ENCODE results near the gene MYO15B. TPM values are rescaled to one million over a fixed set of nuclear protein-coding genes. Genes with fewer than 3 reads are reported as not detected.

Gene MYO15B
- total and polyA plus RNA-seq, 2 donors (not counting 1 experiment from before 2014, with no cell fraction given): 452 to 1,019 TPM

DNA sequence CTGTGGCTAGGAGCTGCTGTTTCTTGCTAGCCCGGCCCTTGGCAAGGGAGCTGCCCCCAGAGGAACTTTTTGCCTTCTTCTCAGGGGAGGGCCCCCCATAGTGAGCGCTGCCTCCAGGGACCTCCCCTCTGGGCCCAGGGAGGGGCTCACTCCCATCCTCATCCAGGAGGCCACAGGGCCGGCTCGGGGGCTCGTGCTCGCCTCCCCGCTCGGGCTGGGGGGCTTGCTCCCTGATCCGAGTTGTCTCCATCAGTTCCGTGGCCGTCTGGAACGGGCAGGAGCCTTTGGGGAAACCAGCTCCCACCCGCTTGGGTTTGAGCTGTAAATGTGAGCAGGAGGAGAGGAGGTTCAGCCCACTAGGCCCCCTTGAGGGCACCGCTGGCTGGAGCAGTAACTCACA, 41.6 kb downstream of the MYO15B start:
- ChIA-PET CTCF (interaction anchor here (0.6 to 19.7 kb wide), 7 partner anchors 9 to 124 kb away, joined by 3 to 389 read pairs (median 4); a partner anchor contains a TSS), POLR2A (no interaction called here)
- no peak for DNase-seq
- H3K4me1 Mint-ChIP-seq: peaks cover 15% of the 10 kb centered on the region
- peaks cover 0 to 28% of the 10 kb centered on the region in 2 experiments for H3K36me3 ChIP-seq (replicated peaks in 1 of 2; ENCODE audit: control extremely low read depth in 1 of 2, control insufficient read depth in 1 of 2, extremely low read depth in 1 of 2, insufficient read depth in 2 of 2, low read length in 1 of 2)
- H3K27ac Mint-ChIP-seq: no peak overlapping the region
- H3K27me3 Mint-ChIP-seq: no peaks in the 10 kb centered on the region
- H3K4me3 ChIP-seq (ENCODE audit: control extremely low read depth in 1 of 5, extremely low read depth in 1 of 5, insufficient read depth in 1 of 5, low read depth in 2 of 5, low read length in 4 of 5): no peak overlapping the region
- H4K20me1 ChIP-seq (ENCODE audit: control insufficient read depth, insufficient read depth, low read length, poor library complexity, severe bottlenecking): peaks cover 9% of the 10 kb centered on the region
- intact Hi-C loops (cut with micrococcal nuclease): no loop called here
- H3K9ac ChIP-seq (ENCODE audit: low read length): no peak overlapping the region
- no peaks in the 10 kb centered on the region for H3K27me3 ChIP-seq (replicated peaks in 1 of 4; ENCODE audit: control extremely low read depth in 1 of 4, control insufficient read depth in 3 of 4, insufficient read depth in 4 of 4, low read length in 3 of 4)
- H3K4me2 ChIP-seq (replicated peaks; ENCODE audit: low read depth, low read length, poor library complexity, severe bottlenecking): no peak overlapping the region
- no peaks in the 10 kb centered on the region for H3K79me2 ChIP-seq (ENCODE audit: control insufficient read depth, insufficient read depth, low read length)
- H3K4me1 ChIP-seq (ENCODE audit: control insufficient read depth in 2 of 2, insufficient read depth in 2 of 2, low read length in 2 of 2): peaks cover 9 to 17% of the 10 kb centered on the region in 2 donors
- H3K27ac ChIP-seq (ENCODE audit: low read length in 2 of 2): no peak overlapping the region
- no peak overlapping the region for H3K4me3 Mint-ChIP-seq
- TF ChIP-seq CTCF (IDR thresholded peaks at IDR 0.05): no peak
- no peak for TF ChIP-seq EZH2 (IDR thresholded peaks at IDR 0.05; ENCODE audit: borderline replicate concordance, insufficient read depth, low read depth, low read length, poor library complexity, severe bottlenecking)
- H3K9me3 ChIP-seq (ENCODE audit: control extremely low read depth in 1 of 3, control insufficient read depth in 2 of 3, insufficient read depth in 1 of 3, low read length in 2 of 3): no peaks in the 10 kb centered on the region
- ATAC-seq (ENCODE audit: low read depth): no peak
- H2AFZ ChIP-seq (ENCODE audit: insufficient read depth, low read depth, low read length, poor library complexity, severe bottlenecking): no peak overlapping the region
- H3K9me3 Mint-ChIP-seq (ENCODE audit: insufficient read depth): no peaks in the 10 kb centered on the region
- 86% methylated on average over 12 of the region's 14 CpGs for WGBS (ENCODE audit: insufficient coverage)

DNA sequence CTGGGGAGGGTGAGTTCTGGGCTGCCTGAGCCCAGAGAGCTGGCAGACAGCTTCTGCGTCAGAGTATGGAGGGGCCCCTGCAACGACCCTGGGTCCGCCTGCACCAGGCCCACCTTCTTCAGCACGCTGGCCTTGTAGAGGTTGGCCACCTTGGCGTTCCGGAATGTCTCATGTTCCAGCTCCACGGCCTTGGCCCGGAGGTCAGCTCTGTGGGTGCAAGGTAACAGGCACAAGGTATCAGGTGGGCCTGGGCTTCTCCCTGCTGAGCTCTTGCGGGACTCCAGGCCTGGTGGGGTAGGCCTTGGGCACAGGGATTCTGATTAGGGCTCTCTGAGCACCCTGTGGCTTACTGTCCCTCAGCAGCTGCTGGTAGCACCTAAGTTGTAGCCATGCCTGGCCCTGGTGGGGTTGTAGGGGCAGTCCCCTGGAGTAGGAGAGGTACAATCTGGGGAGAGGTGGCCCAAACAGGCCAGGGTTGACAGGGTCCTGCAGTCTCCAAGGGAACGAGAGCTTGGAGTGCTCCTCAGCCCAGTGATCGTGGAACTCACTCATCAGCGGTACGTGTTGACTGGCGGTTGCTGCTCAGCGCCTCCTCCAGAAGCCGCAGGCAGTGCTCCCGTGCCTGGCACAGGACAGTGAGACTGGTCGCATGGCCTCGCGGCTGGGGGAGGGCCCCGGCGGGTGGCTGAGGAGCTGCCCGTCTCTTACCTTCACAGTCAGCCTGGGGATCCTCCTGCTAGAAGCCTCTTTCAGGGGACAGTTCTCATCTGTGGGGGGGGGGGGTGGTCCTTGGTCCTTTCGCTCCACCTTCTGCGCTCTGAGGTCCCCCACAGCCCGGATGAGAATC, 42.7 kb downstream of the MYO15B start:
- intact Hi-C loops (cut with micrococcal nuclease): no loop called here
- Histone ChIP-seq H3K4me3 (ENCODE audit: control extremely low read depth in 1 of 5, extremely low read depth in 1 of 5, insufficient read depth in 1 of 5, low read depth in 2 of 5, low read length in 4 of 5) (no peak overlapping the region), H3K4me2 (replicated peaks; ENCODE audit: low read depth, low read length, poor library complexity, severe bottlenecking) (no peak overlapping the region), H3K27ac (ENCODE audit: low read length in 2 of 2) (no peak overlapping the region), H3K9me3 (ENCODE audit: control extremely low read depth in 1 of 3, control insufficient read depth in 2 of 3, insufficient read depth in 1 of 3, low read length in 2 of 3) (no peaks in the 10 kb centered on the region), H3K36me3 (replicated peaks in 1 of 2; ENCODE audit: control extremely low read depth in 1 of 2, control insufficient read depth in 1 of 2, extremely low read depth in 1 of 2, insufficient read depth in 2 of 2, low read length in 1 of 2) (peaks cover 0 to 24% of the 10 kb centered on the region in 2 experiments), H3K9ac (ENCODE audit: low read length) (no peak overlapping the region), H3K4me1 (ENCODE audit: control insufficient read depth in 2 of 2, insufficient read depth in 2 of 2, low read length in 2 of 2) (peaks cover 9 to 18% of the 10 kb centered on the region in 2 donors), H3K27me3 (replicated peaks in 1 of 4; ENCODE audit: control extremely low read depth in 1 of 4, control insufficient read depth in 3 of 4, insufficient read depth in 4 of 4, low read length in 3 of 4) (no peaks in the 10 kb centered on the region), H3K79me2 (ENCODE audit: control insufficient read depth, insufficient read depth, low read length) (no peaks in the 10 kb centered on the region), H2AFZ (ENCODE audit: insufficient read depth, low read depth, low read length, poor library complexity, severe bottlenecking) (no peak overlapping the region), H4K20me1 (ENCODE audit: control insufficient read depth, insufficient read depth, low read length, poor library complexity, severe bottlenecking) (peaks cover 9% of the 10 kb centered on the region)
- ChIA-PET POLR2A (interaction anchor here (0.5 kb wide), 1 partner anchor 117 kb away, joined by 7 read pairs; no protein-coding TSS in a partner anchor), CTCF (interaction anchor here (0.5 to 19.7 kb wide), 9 partner anchors 13 to 204 kb away, joined by 3 to 389 read pairs (median 4); a partner anchor contains a TSS)
- H3K9me3 Mint-ChIP-seq (ENCODE audit: insufficient read depth): no peaks in the 10 kb centered on the region
- WGBS (ENCODE audit: insufficient coverage): 92% methylated on average over 18 of the region's 26 CpGs
- ATAC-seq (ENCODE audit: low read depth): no peak
- no peak overlapping the region for H3K4me3 Mint-ChIP-seq
- peak; percentile 16 for DNase-seq
- TF ChIP-seq CTCF (IDR thresholded peaks at IDR 0.05): no peak
- H3K4me1 Mint-ChIP-seq: peaks cover 15% of the 10 kb centered on the region
- no peak overlapping the region for H3K27ac Mint-ChIP-seq
- H3K27me3 Mint-ChIP-seq: no peaks in the 10 kb centered on the region
